Neuronal stem cell (in vitro differentiated cells): ENCODE measurements around the gene OR56B1. TPM values are rescaled to one million over a fixed set of nuclear protein-coding genes. Genes with fewer than 3 reads are reported as not detected.

ENCODE experiments used
- DNase-seq: peaks from one replicate; pipeline ENCODE4 v3.0.0-alpha.2; 2013; ENCODE audit warnings: low spot score
- H2AFZ ChIP-seq: one replicate; pipeline ENCODE4 v1.6.1; 2013; ENCODE audit warnings: mild to moderate bottlenecking, low read length, inconsistent platforms
- H2AK5ac ChIP-seq: 2 replicates; pipeline ENCODE4 v1.6.1; 2013; ENCODE audit warnings: low read depth, mild to moderate bottlenecking, inconsistent platforms, low read length, moderate library complexity, mixed read lengths
- H2BK120ac ChIP-seq: 2 replicates; pipeline ENCODE4 v1.6.1; 2013; ENCODE audit warnings: low read depth, mild to moderate bottlenecking, inconsistent platforms, low read length, moderate library complexity, mixed read lengths
- H2BK12ac ChIP-seq: one replicate; pipeline ENCODE4 v1.6.1; 2013; ENCODE audit warnings: low read length, inconsistent platforms
- H2BK15ac ChIP-seq: 2 replicates; pipeline ENCODE4 v1.6.1; 2013; ENCODE audit warnings: mild to moderate bottlenecking, low read length, inconsistent platforms, mixed read lengths
- H2BK5ac ChIP-seq: one replicate; pipeline ENCODE4 v1.6.1; 2013; ENCODE audit warnings: inconsistent platforms, mild to moderate bottlenecking, low read length, moderate library complexity
- H3K14ac ChIP-seq: one replicate; pipeline ENCODE4 v1.6.1; 2013; ENCODE audit warnings: low read length, inconsistent platforms
- H3K18ac ChIP-seq: 2 replicates; pipeline ENCODE4 v1.6.1; 2013; ENCODE audit warnings: low read length, inconsistent platforms
- H3K23ac ChIP-seq: 2 replicates; pipeline ENCODE4 v1.6.1; 2013; ENCODE audit warnings: low read depth, mild to moderate bottlenecking, mixed read lengths, low read length, inconsistent platforms; ENCODE audit not compliant: poor library complexity
- H3K27ac ChIP-seq: replicated peaks from 3 replicates; pipeline ENCODE4 v1.5.1; 2013; ENCODE audit warnings: low read length, inconsistent platforms
- H3K27me3 ChIP-seq, 3 experiments: 2 replicates each; pipeline ENCODE4 v1.6.1; 2013; ENCODE audit warnings: low read length in 3 of 3, mild to moderate bottlenecking in 2 of 3, inconsistent platforms in 1 of 3, low read depth in 1 of 3, mixed read lengths in 1 of 3, moderate library complexity in 1 of 3; ENCODE audit not compliant: control insufficient read depth in 3 of 3, insufficient read depth in 3 of 3
- H3K36me3 ChIP-seq, 2 donors: replicated peaks in 1 of 2; 2 replicates each; pipeline ENCODE4 v1.6.1; 2013; ENCODE audit warnings: low read length in 2 of 2; ENCODE audit not compliant: control insufficient read depth in 2 of 2, insufficient read depth in 2 of 2
- H3K4ac ChIP-seq: 2 replicates; pipeline ENCODE4 v1.6.1; 2013; ENCODE audit warnings: inconsistent platforms, mild to moderate bottlenecking, low read length, moderate library complexity
- H3K4me1 ChIP-seq, 2 donors: 1 replicate in 1 of 2; 2 replicates in 1 of 2; pipeline ENCODE4 v1.6.1; 2013; ENCODE audit warnings: low read length in 2 of 2, low read depth in 1 of 2; ENCODE audit not compliant: control insufficient read depth in 2 of 2, insufficient read depth in 1 of 2
- H3K4me2 ChIP-seq: one replicate; pipeline ENCODE4 v1.6.1; 2013; ENCODE audit warnings: mild to moderate bottlenecking, low read length, inconsistent platforms; ENCODE audit not compliant: insufficient read depth, poor library complexity, severe bottlenecking
- H3K4me3 ChIP-seq, 2 donors: 2 replicates each; pipeline ENCODE4 v1.5.1; 2013; ENCODE audit warnings: low read length in 2 of 2, mild to moderate bottlenecking in 2 of 2, inconsistent platforms in 1 of 2, moderate library complexity in 1 of 2
- H3K79me1 ChIP-seq: one replicate; pipeline ENCODE4 v1.6.1; 2013; ENCODE audit warnings: low read depth, mild to moderate bottlenecking, inconsistent platforms, low read length, moderate library complexity
- H3K9ac ChIP-seq: one replicate; pipeline ENCODE4 v1.6.1; 2013; ENCODE audit warnings: mild to moderate bottlenecking, low read depth, low read length, inconsistent platforms; ENCODE audit not compliant: poor library complexity
- H3K9me3 ChIP-seq, 2 donors: replicated peaks in 1 of 2; 2 replicates each; pipeline versions ENCODE3 to v1.6.1; 2013; ENCODE audit warnings: low read length in 2 of 2, mild to moderate bottlenecking in 2 of 2, inconsistent platforms in 1 of 2, low read depth in 1 of 2, mixed read lengths in 1 of 2, moderate library complexity in 1 of 2; ENCODE audit not compliant: control insufficient read depth in 2 of 2, insufficient read depth in 1 of 2
- H4K8ac ChIP-seq: one replicate; pipeline ENCODE4 v1.6.1; 2013; ENCODE audit warnings: low read depth, mild to moderate bottlenecking, inconsistent platforms, low read length, moderate library complexity
- H4K91ac ChIP-seq: one replicate; pipeline ENCODE4 v1.6.1; 2013; ENCODE audit warnings: low read length, low read depth, mild to moderate bottlenecking, inconsistent platforms; ENCODE audit not compliant: poor library complexity
- WGBS, 2 donors: extraction: QIAGEN DNeasy Blood & Tissue Kit; methylation state at CpG; one replicate each; pipeline ENCODE4 v1.1.7; 2013; ENCODE audit warnings: missing lambda C conversion rate in 2 of 2, mixed read lengths in 1 of 2; ENCODE audit not compliant: insufficient read length in 2 of 2, insufficient replicate concordance in 1 of 2; ENCODE audit errors: extremely low coverage in 2 of 2; 5-methylcytosine and 5-hydroxymethylcytosine counted together
- polyA plus RNA-seq, 2 experiments: library from polyadenylated mRNA; stranded (reverse); fragments of 200-250 nt; gene quantifications; one replicate each; pipeline ENCODE4 v1.2.3, GENCODE V29; 2013

OR56B1 gene, protein sequence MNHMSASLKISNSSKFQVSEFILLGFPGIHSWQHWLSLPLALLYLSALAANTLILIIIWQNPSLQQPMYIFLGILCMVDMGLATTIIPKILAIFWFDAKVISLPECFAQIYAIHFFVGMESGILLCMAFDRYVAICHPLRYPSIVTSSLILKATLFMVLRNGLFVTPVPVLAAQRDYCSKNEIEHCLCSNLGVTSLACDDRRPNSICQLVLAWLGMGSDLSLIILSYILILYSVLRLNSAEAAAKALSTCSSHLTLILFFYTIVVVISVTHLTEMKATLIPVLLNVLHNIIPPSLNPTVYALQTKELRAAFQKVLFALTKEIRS
- not detected for polyA plus RNA-seq (2013, experiment 1 of 2)
- 0.01 TPM for polyA plus RNA-seq (2013, experiment 2 of 2)

DNA sequence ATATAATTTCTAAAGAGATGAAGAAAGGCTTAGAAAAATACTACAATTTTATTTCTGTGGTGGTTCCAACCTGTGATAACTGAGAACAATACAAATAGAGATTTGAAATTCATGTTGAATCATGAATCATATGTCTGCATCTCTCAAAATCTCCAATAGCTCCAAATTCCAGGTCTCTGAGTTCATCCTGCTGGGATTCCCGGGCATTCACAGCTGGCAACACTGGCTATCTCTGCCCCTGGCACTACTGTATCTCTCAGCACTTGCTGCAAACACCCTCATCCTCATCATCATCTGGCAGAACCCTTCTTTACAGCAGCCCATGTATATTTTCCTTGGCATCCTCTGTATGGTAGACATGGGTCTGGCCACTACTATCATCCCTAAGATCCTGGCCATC is at the start of gene OR56B1:
TSS of gene OR56B1 (plus strand) at position 53 of the 400 bp plus-strand sequence. CDS start at position 122, 69 bp downstream.
- no peak within 1 kb of the TSS for H2BK5ac ChIP-seq
- H4K8ac ChIP-seq: no peak within 1 kb of the TSS
- no peak within 1 kb of the TSS for H2BK12ac ChIP-seq
- H3K27ac ChIP-seq: no peak within 1 kb of the TSS
- no peak within 1 kb of the TSS for H2AFZ ChIP-seq
- no peak within 1 kb of the TSS for H3K14ac ChIP-seq
- no peak within 1 kb of the TSS for H3K18ac ChIP-seq
- H4K91ac ChIP-seq: no peak within 1 kb of the TSS
- no peak within 1 kb of the TSS for H3K4me3 ChIP-seq
- H3K23ac ChIP-seq: no peak within 1 kb of the TSS
- no peak within 1 kb of the TSS for H2BK120ac ChIP-seq
- no peaks in the 10 kb centered on the region for H3K9me3 ChIP-seq
- no peak within 1 kb of the TSS for H3K9ac ChIP-seq
- WGBS, 2 donors: no CpG with 5 or more reads among the region's 1 CpG
- no peak within 1 kb of the TSS for H3K4me2 ChIP-seq
- H3K27me3 ChIP-seq: peaks cover 0 to 5% (median 0%) of the 10 kb centered on the region in 3 experiments
- no peak for DNase-seq
- H3K79me1 ChIP-seq: no peaks in the 10 kb centered on the region
- H3K4me1 ChIP-seq: peaks cover 0 to 6% of the 10 kb centered on the region in 2 donors
- H3K36me3 ChIP-seq: no peaks in the 10 kb centered on the region
- no peak within 1 kb of the TSS for H2AK5ac ChIP-seq
- H2BK15ac ChIP-seq: no peak within 1 kb of the TSS
- no peak within 1 kb of the TSS for H3K4ac ChIP-seq

DNA sequence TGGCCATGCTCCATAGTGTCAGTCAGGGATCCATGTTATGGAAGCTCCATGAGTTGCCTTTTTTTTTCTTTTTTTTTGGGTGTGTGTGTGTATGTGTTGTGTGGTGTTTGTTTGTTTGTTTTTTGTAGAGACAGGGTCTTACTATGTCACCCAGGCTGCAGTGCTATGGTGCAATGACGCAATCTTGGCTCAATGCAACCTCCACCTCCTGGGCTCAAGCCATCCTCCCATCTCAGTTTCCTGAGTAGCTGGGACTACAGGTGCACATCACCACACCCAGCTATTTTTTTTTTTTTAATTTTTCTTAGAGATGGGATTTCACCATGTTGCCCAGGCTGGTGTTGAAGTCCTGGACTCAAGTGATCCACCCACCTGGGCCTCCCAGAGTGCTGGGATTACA is 47.8 kb upstream of the OR56B1 start:
- Histone ChIP-seq H3K18ac (no peak overlapping the region), H3K4me3 (no peak overlapping the region), H4K91ac (no peak overlapping the region), H2AK5ac (no peak overlapping the region), H3K79me1 (no peaks in the 10 kb centered on the region), H2BK15ac (no peak overlapping the region), H3K23ac (no peak overlapping the region), H3K4me2 (no peak overlapping the region), H3K27me3 (no peaks in the 10 kb centered on the region), H2AFZ (no peak overlapping the region), H2BK120ac (no peak overlapping the region), H3K27ac (no peak overlapping the region), H3K9me3 (peaks cover 2 to 5% of the 10 kb centered on the region in 2 donors), H2BK12ac (no peak overlapping the region), H4K8ac (no peak overlapping the region), H3K9ac (no peak overlapping the region), H3K4me1 (peaks cover 0 to 8% of the 10 kb centered on the region in 2 donors), H3K36me3 (no peaks in the 10 kb centered on the region), H3K14ac (no peak overlapping the region), H2BK5ac (no peak overlapping the region), H3K4ac (no peak overlapping the region)
- DNase-seq: no peak
- WGBS, 2 donors: no CpG with 5 or more reads among the region's 1 CpG

DNA sequence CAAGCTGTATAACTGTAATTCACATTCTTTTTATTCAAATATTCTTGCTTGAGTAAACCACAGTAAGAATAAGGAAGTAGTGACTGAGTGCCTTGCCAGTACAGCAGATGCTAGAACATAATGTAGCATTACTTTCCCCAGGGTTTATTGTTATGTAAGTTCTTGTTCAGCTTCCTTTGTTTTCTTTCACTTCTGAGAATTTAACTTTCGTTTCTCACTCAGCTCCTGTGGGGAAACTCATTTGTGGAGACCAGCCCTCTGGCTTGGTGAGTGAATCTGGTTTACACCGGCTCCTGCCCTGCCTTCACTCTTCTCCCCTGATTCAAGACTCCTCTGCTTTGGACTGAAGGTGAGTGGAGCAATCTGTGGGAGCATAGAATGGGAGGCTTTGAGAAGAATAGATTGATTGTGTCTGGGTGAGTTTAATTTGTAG is 46.7 kb upstream of the OR56B1 start, which contains the start of gene TRIM22:
TSS of gene TRIM22 (plus strand) at position 240 of the 433 bp plus-strand sequence. CDS start 6,443 bp downstream, outside the sequence.
- H2BK5ac ChIP-seq: no peak within 1 kb of the TSS
- DNase-seq: no peak
- no peak within 1 kb of the TSS for H4K91ac ChIP-seq
- H3K27ac ChIP-seq: peak within 1 kb of the TSS; percentile 23
- H3K4me1 ChIP-seq: peaks cover 0 to 8% of the 10 kb centered on the region in 2 donors
- H3K27me3 ChIP-seq: no peaks in the 10 kb centered on the region
- no peak within 1 kb of the TSS for H3K14ac ChIP-seq
- no peak within 1 kb of the TSS for H3K4me2 ChIP-seq
- no peak within 1 kb of the TSS for H3K9ac ChIP-seq
- H3K9me3 ChIP-seq: peaks cover 2 to 5% of the 10 kb centered on the region in 2 donors
- no CpG with 5 or more reads among the region's 2 CpGs for WGBS, 2 donors
- H3K79me1 ChIP-seq: no peaks in the 10 kb centered on the region
- no peak within 1 kb of the TSS for H3K4ac ChIP-seq
- H3K23ac ChIP-seq: no peak within 1 kb of the TSS
- H2AK5ac ChIP-seq: no peak within 1 kb of the TSS
- H4K8ac ChIP-seq: no peak within 1 kb of the TSS
- no peak within 1 kb of the TSS for H2BK15ac ChIP-seq
- no peak within 1 kb of the TSS for H3K18ac ChIP-seq
- no peak within 1 kb of the TSS for H2BK12ac ChIP-seq
- no peaks in the 10 kb centered on the region for H3K36me3 ChIP-seq
- no peak within 1 kb of the TSS for H2BK120ac ChIP-seq
- peak within 1 kb of the TSS; percentile 86 for H2AFZ ChIP-seq
- peak within 1 kb of the TSS in 1 of 2 donors; percentile 29 for H3K4me3 ChIP-seq

DNA sequence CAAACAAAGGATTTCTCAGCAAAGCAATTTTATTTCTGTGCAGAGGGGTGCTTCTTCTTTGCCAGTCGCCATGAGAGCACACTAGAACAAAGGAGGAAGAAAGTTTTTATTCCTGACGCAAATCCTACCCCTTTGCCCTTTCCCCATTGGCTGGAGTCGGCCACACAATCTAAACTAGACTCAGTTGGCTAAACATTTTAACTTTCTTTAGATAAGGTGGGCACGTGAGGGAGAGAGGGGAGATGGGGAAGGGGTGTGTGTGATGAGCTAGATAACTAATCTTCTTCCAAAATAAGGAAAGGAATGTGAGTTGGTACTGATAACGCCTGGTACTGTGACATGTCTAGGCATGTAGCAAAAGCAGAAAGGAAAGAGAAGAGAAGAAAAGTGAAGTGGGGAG is 46.0 kb upstream of the OR56B1 start:
- H3K4me3 ChIP-seq: peak overlapping the region in 1 of 2 donors; percentile 29
- H2BK15ac ChIP-seq: no peak overlapping the region
- H2BK120ac ChIP-seq: no peak overlapping the region
- H2BK5ac ChIP-seq: no peak overlapping the region
- H2AFZ ChIP-seq: peak overlapping the region; percentile 86
- no peaks in the 10 kb centered on the region for H3K27me3 ChIP-seq
- H3K9ac ChIP-seq: no peak overlapping the region
- no peak overlapping the region for H3K4me2 ChIP-seq
- H3K23ac ChIP-seq: no peak overlapping the region
- H3K4me1 ChIP-seq: peaks cover 0 to 8% of the 10 kb centered on the region in 2 donors
- no peak overlapping the region for H2BK12ac ChIP-seq
- peaks cover 2 to 5% of the 10 kb centered on the region in 2 donors for H3K9me3 ChIP-seq
- H3K36me3 ChIP-seq: no peaks in the 10 kb centered on the region
- H2AK5ac ChIP-seq: no peak overlapping the region
- no peak for DNase-seq
- H3K18ac ChIP-seq: no peak overlapping the region
- no peak overlapping the region for H3K4ac ChIP-seq
- no peak overlapping the region for H4K8ac ChIP-seq
- no peaks in the 10 kb centered on the region for H3K79me1 ChIP-seq
- H4K91ac ChIP-seq: no peak overlapping the region
- no CpG with 5 or more reads among the region's 5 CpGs for WGBS, 2 donors
- H3K14ac ChIP-seq: no peak overlapping the region
- H3K27ac ChIP-seq: peak overlapping the region; percentile 23
